GM12892 (cell line): Measurements from ENCODE around the gene GRIN2B. TPM values are rescaled to one million over a fixed set of nuclear protein-coding genes. Genes with fewer than 3 reads are reported as not detected.

Experiments
- DNase-seq: peaks from one replicate; pipeline ENCODE4 v3.0.0; 2011; ENCODE audit not compliant: insufficient read length
- FAIRE-seq: peaks from 2 replicates; lab custom pipeline; 2011; peaks lifted over from hg19 to GRCh38; lab: Jason Lieb, UNC
- POLR2A ChIP-seq: IDR thresholded peaks from 2 replicates; pipeline ENCODE4 v1.6.1; 2011; ENCODE audit warnings: low read depth, low read length, control low read depth
- POLR2AphosphoS5 ChIP-seq: IDR thresholded peaks from 2 replicates; pipeline ENCODE4 v1.6.1; 2011; ENCODE audit warnings: low read depth, low read length, control low read depth
- TAF1 ChIP-seq: IDR thresholded peaks from 2 replicates; pipeline ENCODE4 v1.6.1; 2011; ENCODE audit warnings: low read depth, mild to moderate bottlenecking, control low read depth, low read length, borderline replicate concordance
- polyA plus RNA-seq: library from polyadenylated mRNA; unstranded; fragments of >200 nt; gene quantifications from one replicate; pipeline ENCODE4 v1.2.1, GENCODE V29; 2012; ENCODE audit warnings: missing spikeins, inconsistent platforms; ENCODE audit not compliant: missing spikeins

GRIN2B gene
- not detected for polyA plus RNA-seq

GRCh38 chr12:13981296-13981962 lies at the start of gene GRIN2B:
GRIN2B (minus strand) TSS chr12:13981602; CDS start chr12:13866208, 115,394 bp downstream.
- peak; percentile 5 for DNase-seq
- TF ChIP-seq POLR2A (no peak), TAF1 (no peak), POLR2AphosphoS5 (no peak)
- FAIRE-seq = no peak

GRCh38 chr12:14026537-14026936 lies 45.1 kb upstream of the GRIN2B start:
- TF ChIP-seq TAF1 (no peak), POLR2AphosphoS5 (no peak), POLR2A (no peak)
- no peak for FAIRE-seq
- DNase-seq = no peak

- no peak for FAIRE-seq
- no peak for DNase-seq
- TF ChIP-seq POLR2A (no peak), POLR2AphosphoS5 (no peak), TAF1 (no peak)
These were observed 43.2 kb upstream of the GRIN2B start for GRCh38 chr12:14024591-14024990.

GRCh38 chr12:14018080-14018479 lies 36.7 kb upstream of the GRIN2B start:
- FAIRE-seq = no peak
- no peak for DNase-seq
- TF ChIP-seq POLR2AphosphoS5 = no peak
- TF ChIP-seq POLR2A = no peak
- TF ChIP-seq TAF1 = no peak

- FAIRE-seq = no peak
- TF ChIP-seq TAF1 (no peak), POLR2A (no peak), POLR2AphosphoS5 (no peak)
- DNase-seq = no peak
These were observed 29.6 kb upstream of the GRIN2B start for GRCh38 chr12:14010989-14011388.

GRCh38 chr12:14007639-14008038 lies 26.2 kb upstream of the GRIN2B start:
- FAIRE-seq = no peak
- no peak for TF ChIP-seq POLR2A
- TF ChIP-seq TAF1 = no peak
- no peak for TF ChIP-seq POLR2AphosphoS5
- DNase-seq = no peak

- TF ChIP-seq POLR2A = no peak
- no peak for TF ChIP-seq TAF1
- no peak for TF ChIP-seq POLR2AphosphoS5
- FAIRE-seq (no peak), DNase-seq (no peak)
These were observed 11.2 kb upstream of the GRIN2B start for GRCh38 chr12:13992585-13992984.

- FAIRE-seq = no peak
- TF ChIP-seq POLR2AphosphoS5 = no peak
- no peak for TF ChIP-seq POLR2A
- no peak for TF ChIP-seq TAF1
- no peak for DNase-seq
These were observed 10.7 kb upstream of the GRIN2B start for GRCh38 chr12:13992106-13992505.

GRCh38 chr12:13986031-13986430 lies 4.6 kb upstream of the GRIN2B start:
- FAIRE-seq (no peak), DNase-seq (no peak)
- no peak for TF ChIP-seq POLR2A
- TF ChIP-seq TAF1 = no peak
- no peak for TF ChIP-seq POLR2AphosphoS5

- FAIRE-seq (no peak), DNase-seq (no peak)
- TF ChIP-seq POLR2A (no peak), POLR2AphosphoS5 (no peak), TAF1 (no peak)
These were observed 588 bp upstream of the GRIN2B start for GRCh38 chr12:13981990-13982389.

GRCh38 chr12:13980538-13981295 lies 685 bp downstream of the GRIN2B start:
- FAIRE-seq = no peak
- DNase-seq = no peak
- TF ChIP-seq TAF1 (no peak), POLR2A (no peak)
